Karpas-422 (cell line): Measurements from ENCODE around the gene CCIN. TPM values are rescaled to one million over a fixed set of nuclear protein-coding genes. Genes with fewer than 3 reads are reported as not detected.
A peak's percentile ranks its signal among the peaks of the same experiment; 100 is the strongest.

ENCODE experiments used
- DNase-seq: peaks from one replicate; pipeline ENCODE4 v3.0.0-alpha.2; 2015
- H2AFZ ChIP-seq: fragments of 200-600 bp; sonication (generic); 2 replicates; pipeline ENCODE4 v1.6.1; 2014; ENCODE audit warnings: antibody characterized with exemption, low read length, mixed read lengths
- H3K27ac ChIP-seq: fragments of 200-600 bp; sonication (generic); 2 replicates; pipeline ENCODE4 v1.5.1; 2014; ENCODE audit warnings: mild to moderate bottlenecking, low read length, moderate library complexity
- H3K27me3 ChIP-seq: fragments of 200-600 bp; sonication (generic); 2 replicates; pipeline ENCODE4 v1.6.1; 2014; ENCODE audit warnings: low read length, mixed read lengths
- H3K36me3 ChIP-seq: fragments of 200-600 bp; sonication (generic); 2 replicates; pipeline ENCODE4 v1.6.1; 2014; ENCODE audit warnings: low read length, mixed read lengths; ENCODE audit not compliant: insufficient read depth
- H3K4me1 ChIP-seq: fragments of 200-600 bp; sonication (generic); 2 replicates; pipeline ENCODE4 v1.6.1; 2014; ENCODE audit warnings: mild to moderate bottlenecking, low read length, mixed read lengths
- H3K4me2 ChIP-seq: fragments of 200-600 bp; sonication (generic); 2 replicates; pipeline ENCODE4 v1.6.1; 2014; ENCODE audit warnings: low read length, low read depth, mild to moderate bottlenecking; ENCODE audit not compliant: poor library complexity, severe bottlenecking
- H3K4me3 ChIP-seq: fragments of 200-600 bp; sonication (generic); 2 replicates; pipeline ENCODE4 v1.5.1; 2014; ENCODE audit warnings: mild to moderate bottlenecking, antibody characterized with exemption, low read length, mixed read lengths
- H3K79me2 ChIP-seq: fragments of 200-600 bp; sonication (generic); 2 replicates; pipeline ENCODE4 v1.6.1; 2014; ENCODE audit warnings: mild to moderate bottlenecking, low read length, mixed read lengths
- H3K9ac ChIP-seq: fragments of 200-600 bp; sonication (generic); 2 replicates; pipeline ENCODE4 v1.6.0; 2014; ENCODE audit warnings: low read length
- H3K9me2 ChIP-seq: fragments of 200-600 bp; sonication (generic), shearing (Covaris generic); replicated peaks from 2 replicates; pipeline ENCODE4 v1.6.0; 2014; ENCODE audit warnings: mild to moderate bottlenecking, low read length, moderate library complexity; ENCODE audit not compliant: insufficient read depth
- H3K9me3 ChIP-seq: fragments of 300-700, 200-600 bp; sonication (generic); 2 replicates; pipeline ENCODE4 v1.6.1; 2014; ENCODE audit warnings: low read length, mixed read lengths
- H4K20me1 ChIP-seq: fragments of 200-600 bp; sonication (generic); 2 replicates; pipeline ENCODE4 v1.6.1; 2014; ENCODE audit warnings: mild to moderate bottlenecking, antibody characterized with exemption, low read length, low read depth; ENCODE audit not compliant: insufficient read depth
- total RNA-seq: library from RNA; depleted of rRNA; stranded (reverse); fragments of >200 nt; shearing (Covaris generic); gene quantifications from 2 replicates; pipeline ENCODE4 v1.2.3, GENCODE V29; 2014; ENCODE audit warnings: low replicate concordance; rRNA removed

CCIN gene
- total RNA-seq, result not detected in 2 replicates

DNA sequence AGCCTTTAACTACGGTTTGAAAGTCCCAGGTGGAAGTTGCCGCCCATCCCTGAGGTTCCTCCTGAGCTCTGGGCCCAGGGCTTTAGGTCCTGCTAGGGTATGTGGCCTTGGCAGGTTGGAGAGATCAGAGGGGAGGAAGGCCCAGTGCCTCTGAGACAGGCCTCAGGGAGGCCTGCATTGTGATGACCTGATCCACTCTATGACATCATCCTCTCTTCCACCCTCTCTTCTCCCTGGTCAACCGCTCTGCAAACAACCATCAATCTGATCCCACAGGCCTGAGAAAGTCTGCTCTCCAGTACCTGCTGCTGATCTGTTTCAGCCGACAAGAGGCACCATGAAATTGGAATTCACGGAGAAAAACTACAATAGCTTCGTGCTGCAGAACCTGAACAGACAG lies at the start of gene CCIN:
TSS of gene CCIN (plus strand) at position 223 of the 400 bp plus-strand sequence. CDS start at position 338, 115 bp downstream.
- H3K4me1 ChIP-seq, result peaks cover 7% of the 10 kb centered on the region
- no peaks in the 10 kb centered on the region for H3K79me2 ChIP-seq
- H3K27me3 ChIP-seq, result no peaks in the 10 kb centered on the region
- DNase-seq, result peak; percentile 35
- H3K4me2 ChIP-seq, result no peak within 1 kb of the TSS
- H3K9me2 ChIP-seq, result no peaks in the 10 kb centered on the region
- H3K9me3 ChIP-seq, result no peaks in the 10 kb centered on the region
- H3K9ac ChIP-seq, result no peak within 1 kb of the TSS
- no peak within 1 kb of the TSS for H2AFZ ChIP-seq
- H3K4me3 ChIP-seq, result no peak within 1 kb of the TSS
- no peaks in the 10 kb centered on the region for H3K36me3 ChIP-seq
- no peak within 1 kb of the TSS for H3K27ac ChIP-seq
- H4K20me1 ChIP-seq, result no peaks in the 10 kb centered on the region

- H3K79me2 ChIP-seq, result no peaks in the 10 kb centered on the region
- H3K4me3 ChIP-seq, result no peak overlapping the region
- no peaks in the 10 kb centered on the region for H3K36me3 ChIP-seq
- no peak overlapping the region for H3K9ac ChIP-seq
- H3K9me2 ChIP-seq, result no peaks in the 10 kb centered on the region
- DNase-seq, result no peak
- H3K27me3 ChIP-seq, result no peaks in the 10 kb centered on the region
- H2AFZ ChIP-seq, result no peak overlapping the region
- H3K4me2 ChIP-seq, result no peak overlapping the region
- H4K20me1 ChIP-seq, result no peaks in the 10 kb centered on the region
- H3K9me3 ChIP-seq, result no peaks in the 10 kb centered on the region
- H3K27ac ChIP-seq, result no peak overlapping the region
- H3K4me1 ChIP-seq, result no peaks in the 10 kb centered on the region
Observed at GRCh38 chr9:36119476-36119875, 49.7 kb upstream of the CCIN start.

GRCh38 chr9:36120705-36121104 lies 48.5 kb upstream of the CCIN start:
- Histone ChIP-seq H3K9ac (no peak overlapping the region), H3K27me3 (no peaks in the 10 kb centered on the region), H3K9me3 (no peaks in the 10 kb centered on the region), H3K4me2 (no peak overlapping the region), H3K9me2 (no peaks in the 10 kb centered on the region), H3K4me1 (no peaks in the 10 kb centered on the region), H2AFZ (no peak overlapping the region), H3K79me2 (no peaks in the 10 kb centered on the region), H3K27ac (no peak overlapping the region), H4K20me1 (no peaks in the 10 kb centered on the region), H3K4me3 (no peak overlapping the region), H3K36me3 (no peaks in the 10 kb centered on the region)
- no peak for DNase-seq

DNA sequence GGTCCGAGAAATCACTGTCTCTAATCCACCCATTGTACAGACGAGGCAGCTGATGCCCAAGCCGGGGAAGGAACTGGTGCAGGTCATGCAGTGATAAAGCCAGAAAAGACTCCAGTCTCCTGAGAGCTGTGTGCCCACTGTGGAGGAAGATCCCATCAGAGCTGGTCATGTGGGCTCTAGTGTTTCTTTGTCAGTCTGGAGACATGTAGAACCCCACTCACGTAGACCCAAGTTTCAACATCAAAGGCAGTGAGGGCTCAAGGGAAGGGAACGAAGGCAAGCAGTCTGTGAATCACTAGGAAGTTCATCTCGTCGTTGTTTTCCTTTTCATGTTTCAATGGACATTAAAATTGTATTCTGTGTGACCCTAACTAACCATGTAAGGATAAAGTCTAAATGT lies 47.2 kb upstream of the CCIN start:
- H3K9me2 ChIP-seq, result no peaks in the 10 kb centered on the region
- H4K20me1 ChIP-seq, result no peaks in the 10 kb centered on the region
- H3K4me2 ChIP-seq, result no peak overlapping the region
- no peak overlapping the region for H3K27ac ChIP-seq
- H3K79me2 ChIP-seq, result no peaks in the 10 kb centered on the region
- no peaks in the 10 kb centered on the region for H3K27me3 ChIP-seq
- no peak overlapping the region for H2AFZ ChIP-seq
- H3K4me3 ChIP-seq, result no peak overlapping the region
- no peaks in the 10 kb centered on the region for H3K4me1 ChIP-seq
- no peaks in the 10 kb centered on the region for H3K36me3 ChIP-seq
- no peaks in the 10 kb centered on the region for H3K9me3 ChIP-seq
- no peak for DNase-seq
- no peak overlapping the region for H3K9ac ChIP-seq

GRCh38 chr9:36123515-36123914 lies 45.7 kb upstream of the CCIN start:
- DNase-seq, result no peak

DNA sequence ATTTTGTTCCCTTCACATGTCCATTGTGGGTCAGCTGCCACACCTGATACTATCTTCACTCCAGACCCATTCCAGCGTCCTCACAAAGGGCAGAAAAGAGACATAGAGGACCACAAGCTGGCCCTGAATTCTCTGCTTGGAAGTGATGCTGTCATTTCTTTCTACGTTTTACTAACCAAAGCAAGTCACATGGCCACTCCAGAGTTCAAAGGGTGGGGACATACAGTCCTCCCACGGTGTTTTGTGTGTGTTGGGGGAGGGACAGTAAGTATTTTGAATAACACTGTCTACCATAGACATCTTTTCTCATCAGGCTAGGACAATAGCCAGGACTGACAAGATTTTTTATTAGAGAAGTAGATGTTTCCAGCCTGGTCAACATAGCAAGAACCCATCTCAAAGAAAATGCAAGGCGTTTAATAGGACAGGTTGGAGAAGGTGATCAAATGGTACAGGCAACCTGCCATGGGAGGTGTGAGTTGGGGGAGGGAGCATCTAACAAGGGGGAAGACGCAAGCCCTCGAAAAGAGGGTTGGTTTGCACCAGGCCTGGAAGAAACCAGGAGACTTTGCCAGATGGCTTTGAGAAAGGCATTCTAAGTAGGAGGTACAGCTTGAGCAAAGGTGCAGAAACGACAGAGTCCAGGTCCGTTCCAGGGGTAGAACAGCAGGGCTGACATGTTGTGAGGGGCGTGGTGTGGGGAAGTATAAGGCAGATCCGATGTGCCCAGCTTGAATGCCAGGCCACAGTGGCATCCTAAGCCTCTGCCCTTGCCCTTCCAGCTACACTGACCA lies 43.9 kb upstream of the CCIN start:
- Histone ChIP-seq H3K4me2 (no peak overlapping the region), H3K9me2 (no peaks in the 10 kb centered on the region), H3K79me2 (no peaks in the 10 kb centered on the region), H3K4me3 (no peak overlapping the region), H3K9ac (no peak overlapping the region), H4K20me1 (no peaks in the 10 kb centered on the region), H2AFZ (no peak overlapping the region), H3K27ac (no peak overlapping the region), H3K27me3 (no peaks in the 10 kb centered on the region), H3K4me1 (no peaks in the 10 kb centered on the region), H3K9me3 (no peaks in the 10 kb centered on the region), H3K36me3 (no peaks in the 10 kb centered on the region)
- DNase-seq, result no peak

More at GRCh38 chr9:36123515-36123914, 45.7 kb upstream of the CCIN start:
- no peak overlapping the region for H3K9ac ChIP-seq
- H3K9me3 ChIP-seq, result no peaks in the 10 kb centered on the region
- no peak overlapping the region for H3K4me3 ChIP-seq
- no peaks in the 10 kb centered on the region for H4K20me1 ChIP-seq
- H3K79me2 ChIP-seq, result no peaks in the 10 kb centered on the region
- no peak overlapping the region for H3K27ac ChIP-seq
- H3K4me1 ChIP-seq, result no peaks in the 10 kb centered on the region
- no peaks in the 10 kb centered on the region for H3K9me2 ChIP-seq
- H3K36me3 ChIP-seq, result no peaks in the 10 kb centered on the region
- no peak overlapping the region for H3K4me2 ChIP-seq
- H3K27me3 ChIP-seq, result no peaks in the 10 kb centered on the region
- H2AFZ ChIP-seq, result no peak overlapping the region

DNA sequence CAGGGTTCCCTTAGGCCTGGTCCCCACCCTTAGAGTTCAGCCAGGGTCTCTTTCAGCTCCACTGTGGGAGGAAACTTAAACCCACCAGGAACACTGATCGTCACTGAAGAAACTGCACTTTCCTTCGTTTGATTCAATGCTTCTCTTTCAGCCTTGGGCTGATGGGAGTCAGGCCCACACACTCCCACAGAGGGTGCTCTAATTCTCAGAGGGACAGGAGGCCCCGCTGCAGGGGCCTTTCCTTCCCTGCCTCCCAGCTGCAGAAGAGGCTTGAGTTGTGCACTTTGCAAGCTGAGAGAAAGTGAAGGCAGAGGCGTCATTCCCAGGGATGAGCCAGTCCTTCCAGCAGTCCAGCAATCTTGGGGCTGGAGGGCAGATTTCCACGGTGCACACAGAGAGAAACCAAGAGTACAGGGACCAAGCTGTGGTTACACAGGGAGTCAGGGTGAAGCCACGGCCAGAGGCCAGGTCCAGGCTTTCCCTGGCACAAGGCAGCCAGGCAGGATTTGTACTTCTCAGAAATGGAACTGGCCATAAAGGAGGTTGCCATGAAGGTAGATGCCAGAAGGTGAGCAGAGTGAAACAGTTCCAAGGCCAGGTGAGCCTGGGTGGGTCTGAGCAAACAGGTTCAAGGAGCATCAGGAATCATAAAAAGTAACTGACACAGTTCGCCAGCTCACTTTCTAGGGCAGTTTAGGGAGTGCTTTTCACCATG lies 43.0 kb upstream of the CCIN start:
- Histone ChIP-seq H3K9ac (no peak overlapping the region), H3K36me3 (no peaks in the 10 kb centered on the region), H3K79me2 (no peaks in the 10 kb centered on the region), H3K4me2 (no peak overlapping the region), H3K27me3 (no peaks in the 10 kb centered on the region), H3K9me3 (no peaks in the 10 kb centered on the region), H3K9me2 (no peaks in the 10 kb centered on the region), H3K27ac (no peak overlapping the region), H2AFZ (no peak overlapping the region), H3K4me3 (no peak overlapping the region), H4K20me1 (no peaks in the 10 kb centered on the region), H3K4me1 (no peaks in the 10 kb centered on the region)
- peak; percentile 37 for DNase-seq

GRCh38 chr9:36127652-36128244 lies 41.4 kb upstream of the CCIN start:
- no peaks in the 10 kb centered on the region for H3K9me2 ChIP-seq
- H2AFZ ChIP-seq, result no peak overlapping the region

More at GRCh38 chr9:36127652-36128244, 41.4 kb upstream of the CCIN start:
- Histone ChIP-seq H3K79me2 (no peaks in the 10 kb centered on the region), H3K4me3 (no peak overlapping the region), H3K4me1 (no peaks in the 10 kb centered on the region), H3K9ac (no peak overlapping the region), H3K27me3 (no peaks in the 10 kb centered on the region), H3K9me3 (no peaks in the 10 kb centered on the region), H3K4me2 (no peak overlapping the region), H3K36me3 (no peaks in the 10 kb centered on the region), H4K20me1 (no peaks in the 10 kb centered on the region), H3K27ac (no peak overlapping the region)
- no peak for DNase-seq
